ENCODE data around the gene BCLAF3.

The BCLAF3 gene

GRCh38 chrX:20001588-20001987, 10.7 kb upstream of the BCLAF3 start:
- H3K27ac ChIP-seq, result no peak overlapping the region
- TF ChIP-seq ZFX (IDR thresholded peaks at IDR 0.05; ENCODE audit: borderline replicate concordance) (no peak), CTCF (IDR thresholded peaks at IDR 0.05) (no peak)

- H3K27ac ChIP-seq, result no peak overlapping the region; the same call in 1 of the 2 replicates
- TF ChIP-seq CTCF (IDR thresholded peaks at IDR 0.05), result peak; percentile 44
- no peak for TF ChIP-seq ZFX (IDR thresholded peaks at IDR 0.05; ENCODE audit: borderline replicate concordance)
Observed at GRCh38 chrX:19991350-19991718, 473 bp upstream of the BCLAF3 start.

GRCh38 chrX:19990151-19990555, 708 bp downstream of the BCLAF3 start:
- H3K27ac ChIP-seq, result peak overlapping the region; percentile 53
- TF ChIP-seq CTCF (IDR thresholded peaks at IDR 0.05) (no peak), ZFX (IDR thresholded peaks at IDR 0.05; ENCODE audit: borderline replicate concordance) (no peak)

- TF ChIP-seq CTCF (IDR thresholded peaks at IDR 0.05), result no peak
- H3K27ac ChIP-seq, result no peak overlapping the region
Observed at GRCh38 chrX:19987856-19988255, 3.0 kb downstream of the BCLAF3 start.

- TF ChIP-seq CTCF (IDR thresholded peaks at IDR 0.05) (no peak), ZFX (IDR thresholded peaks at IDR 0.05; ENCODE audit: borderline replicate concordance) (no peak)
- no peak overlapping the region for H3K27ac ChIP-seq
Observed at GRCh38 chrX:19986531-19986930, 4.3 kb downstream of the BCLAF3 start.

GRCh38 chrX:19981947-19982346, 8.9 kb downstream of the BCLAF3 start:
- TF ChIP-seq ZFX (IDR thresholded peaks at IDR 0.05; ENCODE audit: borderline replicate concordance), result no peak
- TF ChIP-seq CTCF (IDR thresholded peaks at IDR 0.05), result no peak
- no peak overlapping the region for H3K27ac ChIP-seq

- TF ChIP-seq CTCF (IDR thresholded peaks at IDR 0.05) (no peak), ZFX (IDR thresholded peaks at IDR 0.05; ENCODE audit: borderline replicate concordance) (no peak)
- no peak overlapping the region for H3K27ac ChIP-seq
Observed at GRCh38 chrX:19975845-19976244, 15.0 kb downstream of the BCLAF3 start.
